ES-I3 (cell line): ENCODE measurements around the gene AUTS2.

ENCODE experiments used
- H3K36me3 ChIP-seq: 2 replicates; pipeline ENCODE4 v1.6.1; 2013; ENCODE audit warnings: mild to moderate bottlenecking, low read length, control low read depth, moderate library complexity; ENCODE audit not compliant: insufficient read depth
- H3K4me1 ChIP-seq: 2 replicates; pipeline ENCODE4 v1.6.1; 2013; ENCODE audit warnings: mild to moderate bottlenecking, control low read depth, low read length; ENCODE audit not compliant: insufficient read depth
- H3K9ac ChIP-seq: 2 replicates; pipeline ENCODE4 v1.6.1; 2013; ENCODE audit warnings: low read depth, mild to moderate bottlenecking, low read length, moderate library complexity
- H3K9me3 ChIP-seq: 2 replicates; pipeline ENCODE4 v1.6.1; 2013; ENCODE audit warnings: mild to moderate bottlenecking, low read length, moderate library complexity; ENCODE audit not compliant: control insufficient read depth, insufficient read depth

The AUTS2 gene

DNA sequence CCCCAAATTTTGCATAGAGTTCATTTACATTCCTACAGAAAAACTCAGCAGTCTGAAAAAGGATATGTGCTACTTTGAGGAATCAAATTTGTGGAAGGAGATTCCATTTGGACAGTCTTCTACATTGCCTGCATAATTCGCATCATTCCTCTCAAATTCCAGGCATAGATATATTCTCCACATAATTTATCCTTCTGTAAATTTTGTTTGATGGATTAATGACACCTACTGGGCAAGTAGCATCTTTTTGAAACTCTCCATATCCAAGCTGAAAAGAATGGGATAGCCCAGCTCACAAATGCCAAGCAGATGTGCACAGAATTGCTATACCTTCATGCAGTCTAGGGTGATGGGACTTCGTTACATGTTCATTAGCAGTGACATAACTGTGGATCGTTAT, 515.3 kb downstream of the AUTS2 start:
- H3K36me3 ChIP-seq: no peaks in the 10 kb centered on the region
- no peaks in the 10 kb centered on the region; the same call in 1 of the 2 replicates for H3K9me3 ChIP-seq
- H3K9ac ChIP-seq: no peak overlapping the region
- H3K4me1 ChIP-seq: peaks cover 11% of the 10 kb centered on the region

DNA sequence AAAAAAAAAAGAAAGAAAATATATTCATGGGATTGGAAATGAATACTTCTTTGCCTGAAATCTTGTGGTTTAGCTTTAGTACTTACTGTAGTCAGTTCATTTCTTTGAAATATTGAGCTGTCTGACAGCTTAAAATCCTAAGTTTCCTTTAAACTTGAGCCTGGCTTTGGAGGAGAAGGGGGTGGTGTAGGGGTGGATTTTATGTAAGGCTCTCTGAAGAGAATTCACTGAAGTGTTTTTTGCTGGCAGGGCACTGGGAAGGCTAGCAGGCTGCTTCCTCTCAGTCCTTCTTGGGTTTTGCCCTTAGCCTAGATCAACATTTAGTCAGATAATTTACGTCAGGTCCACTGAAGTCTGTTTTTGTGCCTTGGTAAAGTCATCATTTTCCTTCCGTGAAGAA, 516.5 kb downstream of the AUTS2 start:
- no peaks in the 10 kb centered on the region; the same call in 1 of the 2 replicates for H3K9me3 ChIP-seq
- peaks cover 11% of the 10 kb centered on the region for H3K4me1 ChIP-seq
- H3K9ac ChIP-seq: no peak overlapping the region
- no peaks in the 10 kb centered on the region for H3K36me3 ChIP-seq

GRCh38 chr7:70116244-70116643, 518.0 kb downstream of the AUTS2 start:
- Histone ChIP-seq H3K9me3 (no peaks in the 10 kb centered on the region; the same call in 1 of the 2 replicates), H3K36me3 (no peaks in the 10 kb centered on the region), H3K9ac (no peak overlapping the region), H3K4me1 (peaks cover 11% of the 10 kb centered on the region)

- Histone ChIP-seq H3K36me3 (no peaks in the 10 kb centered on the region), H3K4me1 (peaks cover 11% of the 10 kb centered on the region), H3K9me3 (no peaks in the 10 kb centered on the region; the same call in 1 of the 2 replicates), H3K9ac (no peak overlapping the region)
These were observed 518.6 kb downstream of the AUTS2 start for GRCh38 chr7:70116867-70117266.

DNA sequence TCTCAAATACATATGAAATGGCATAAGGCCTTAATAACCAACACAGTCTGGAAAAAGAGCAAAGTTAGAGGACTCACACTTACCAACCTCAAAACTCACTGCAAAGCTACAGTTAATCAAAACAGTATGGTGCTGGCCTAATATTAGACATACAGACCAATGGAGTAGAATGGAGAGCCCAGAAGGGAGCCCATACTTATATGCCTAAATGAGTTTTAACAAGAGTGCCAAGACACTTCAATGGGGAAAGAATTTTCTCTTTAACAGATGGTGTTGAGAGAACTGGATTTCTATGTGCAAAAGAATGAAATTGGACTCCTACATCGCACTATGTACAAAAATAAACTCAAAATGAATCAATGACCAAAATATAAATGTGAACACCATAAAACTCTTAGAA, 522.6 kb downstream of the AUTS2 start:
- no peaks in the 10 kb centered on the region for H3K36me3 ChIP-seq
- H3K9ac ChIP-seq: no peak overlapping the region
- H3K9me3 ChIP-seq: no peaks in the 10 kb centered on the region; the same call in none of the 2 replicates
- peaks cover 9% of the 10 kb centered on the region for H3K4me1 ChIP-seq

- Histone ChIP-seq H3K9ac (no peak overlapping the region), H3K36me3 (no peaks in the 10 kb centered on the region; the same call in 1 of the 2 replicates), H3K4me1 (peaks cover 7% of the 10 kb centered on the region; the same call in 1 of the 2 replicates), H3K9me3 (no peaks in the 10 kb centered on the region)
These were observed 533.5 kb downstream of the AUTS2 start for GRCh38 chr7:70131817-70132216.

- Histone ChIP-seq H3K4me1 (peaks cover 7% of the 10 kb centered on the region; the same call in 1 of the 2 replicates), H3K9me3 (no peaks in the 10 kb centered on the region), H3K36me3 (no peaks in the 10 kb centered on the region; the same call in 1 of the 2 replicates), H3K9ac (no peak overlapping the region)
These were observed 534.1 kb downstream of the AUTS2 start for GRCh38 chr7:70132226-70132851.

GRCh38 chr7:70132852-70133690, 534.8 kb downstream of the AUTS2 start:
- peaks cover 7% of the 10 kb centered on the region; the same call in 1 of the 2 replicates for H3K4me1 ChIP-seq
- H3K9me3 ChIP-seq: no peaks in the 10 kb centered on the region
- no peak overlapping the region for H3K9ac ChIP-seq
- no peaks in the 10 kb centered on the region; the same call in 1 of the 2 replicates for H3K36me3 ChIP-seq

- no peak overlapping the region for H3K9ac ChIP-seq
- no peaks in the 10 kb centered on the region; the same call in 1 of the 2 replicates for H3K36me3 ChIP-seq
- H3K9me3 ChIP-seq: no peaks in the 10 kb centered on the region
- peaks cover 7% of the 10 kb centered on the region; the same call in 1 of the 2 replicates for H3K4me1 ChIP-seq
These were observed 535.9 kb downstream of the AUTS2 start for GRCh38 chr7:70134029-70134770.

- peaks cover 7% of the 10 kb centered on the region; the same call in 1 of the 2 replicates for H3K4me1 ChIP-seq
- no peak overlapping the region for H3K9ac ChIP-seq
- no peaks in the 10 kb centered on the region; the same call in 1 of the 2 replicates for H3K36me3 ChIP-seq
- H3K9me3 ChIP-seq: no peaks in the 10 kb centered on the region
These were observed 537.4 kb downstream of the AUTS2 start for GRCh38 chr7:70135656-70136055.

DNA sequence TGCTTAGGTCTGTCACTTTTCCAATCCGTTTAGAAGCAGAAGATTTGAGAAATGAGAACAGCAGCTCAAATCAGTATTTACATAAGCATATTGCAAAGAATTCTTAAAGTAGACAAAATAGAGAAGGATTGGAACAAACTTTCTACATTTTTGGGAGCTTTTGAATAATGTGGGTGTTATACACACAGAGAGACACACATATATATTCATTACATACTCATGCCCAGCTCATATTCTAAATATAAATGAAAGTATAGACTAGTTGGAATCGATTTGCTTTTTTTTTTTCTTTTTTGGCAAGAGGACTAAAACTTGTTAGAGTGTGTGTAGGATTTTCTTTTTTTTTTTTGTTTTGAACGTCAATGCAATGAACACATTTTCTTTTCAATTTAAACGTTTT, 538.9 kb downstream of the AUTS2 start:
- Histone ChIP-seq H3K4me1 (peaks cover 7% of the 10 kb centered on the region; the same call in 1 of the 2 replicates), H3K36me3 (no peaks in the 10 kb centered on the region), H3K9ac (no peak overlapping the region), H3K9me3 (no peaks in the 10 kb centered on the region)

- Histone ChIP-seq H3K36me3 (no peaks in the 10 kb centered on the region), H3K9ac (no peak overlapping the region), H3K9me3 (no peaks in the 10 kb centered on the region), H3K4me1 (no peaks in the 10 kb centered on the region)
These were observed 544.1 kb downstream of the AUTS2 start for GRCh38 chr7:70142247-70142932.

GRCh38 chr7:70143075-70144044, 545.1 kb downstream of the AUTS2 start:
- no peaks in the 10 kb centered on the region for H3K36me3 ChIP-seq
- no peaks in the 10 kb centered on the region for H3K9me3 ChIP-seq
- H3K9ac ChIP-seq: no peak overlapping the region
- H3K4me1 ChIP-seq: no peaks in the 10 kb centered on the region
